NT2/D1 (cell line): ENCODE measurements around the gene POU2F3.

Experiments used
- DNase-seq: peaks from one replicate; pipeline ENCODE4 v3.0.0-alpha.2; 2011; ENCODE audit warnings: low read depth, low spot score
- H3K27me3 ChIP-seq: 2 replicates; pipeline ENCODE4 v1.6.0; 2011; ENCODE audit warnings: mild to moderate bottlenecking; ENCODE audit not compliant: insufficient read length, insufficient read depth
- H3K36me3 ChIP-seq: 2 replicates; pipeline ENCODE4 v1.6.1; 2011; ENCODE audit warnings: mild to moderate bottlenecking, low read length, mixed read lengths; ENCODE audit not compliant: insufficient read depth, insufficient read length
- H3K4me1 ChIP-seq: 2 replicates; pipeline ENCODE4 v1.5.1; 2011; ENCODE audit not compliant: insufficient read depth, insufficient read length
- H3K4me3 ChIP-seq: 2 replicates; pipeline ENCODE4 v1.5.1; 2011; ENCODE audit warnings: low read depth; ENCODE audit not compliant: insufficient read length
- H3K9ac ChIP-seq: 2 replicates; pipeline ENCODE4 v1.6.0; 2011; ENCODE audit warnings: low read depth; ENCODE audit not compliant: insufficient read length
- H3K9me3 ChIP-seq: 2 replicates; pipeline ENCODE4 v1.5.1; 2011; ENCODE audit warnings: mild to moderate bottlenecking, low read length; ENCODE audit not compliant: insufficient read depth
- SUZ12 ChIP-seq: IDR thresholded peaks from 2 replicates; pipeline ENCODE4 v1.6.1; 2011; ENCODE audit not compliant: insufficient read length, insufficient read depth; ENCODE audit errors: extremely low read depth
- YY1 ChIP-seq: IDR thresholded peaks from 2 replicates; pipeline ENCODE4 v1.6.1; 2011; ENCODE audit not compliant: insufficient read length, insufficient read depth
- ZNF274 ChIP-seq: IDR thresholded peaks from 2 replicates; pipeline ENCODE4 v1.6.1; 2011; ENCODE audit warnings: mild to moderate bottlenecking, low read depth, low read length

POU2F3 gene

GRCh38 chr11:120302001-120302805 lies 62.3 kb downstream of the POU2F3 start:
- no peaks in the 10 kb centered on the region for H3K27me3 ChIP-seq
- no peak for DNase-seq
- H3K9me3 ChIP-seq: no peaks in the 10 kb centered on the region
- no peaks in the 10 kb centered on the region for H3K36me3 ChIP-seq
- H3K9ac ChIP-seq: no peak overlapping the region
- peaks cover 21% of the 10 kb centered on the region for H3K4me1 ChIP-seq
- H3K4me3 ChIP-seq: no peak overlapping the region
- no peak for TF ChIP-seq ZNF274
- TF ChIP-seq YY1: no peak
- no peak for TF ChIP-seq SUZ12

DNA sequence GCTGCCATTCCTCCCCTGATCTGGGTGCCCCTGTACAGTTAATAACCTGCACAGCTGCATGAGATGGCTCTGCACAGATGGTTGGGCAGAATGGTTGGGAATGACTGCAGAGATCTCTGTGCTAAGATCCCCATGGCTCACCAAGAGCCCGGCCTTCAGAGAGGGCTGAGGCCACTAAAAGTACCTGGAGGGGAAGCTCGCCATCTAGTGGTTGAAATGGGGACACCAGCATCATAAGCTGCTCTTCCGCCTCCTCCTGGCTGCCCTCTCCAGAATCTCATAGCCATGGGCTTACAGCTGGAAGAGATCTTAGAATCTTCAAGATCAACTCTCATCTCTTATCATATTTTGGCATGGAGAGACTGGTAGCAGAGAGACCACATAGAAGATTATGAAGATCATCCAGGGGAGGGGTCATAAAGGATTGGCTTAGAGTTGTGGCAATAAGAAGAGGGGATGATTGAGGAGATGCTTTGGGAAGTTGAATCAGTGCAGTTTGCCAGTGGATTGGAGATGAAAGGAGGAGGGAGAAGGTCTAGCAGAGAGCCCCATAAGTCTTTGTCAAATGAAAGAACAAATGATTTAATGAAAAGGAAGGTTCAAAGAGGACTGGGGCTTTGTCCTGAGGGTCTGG lies 63.2 kb downstream of the POU2F3 start:
- no peaks in the 10 kb centered on the region for H3K9me3 ChIP-seq
- DNase-seq: peak; percentile 91
- H3K4me3 ChIP-seq: no peak overlapping the region
- H3K9ac ChIP-seq: no peak overlapping the region
- H3K4me1 ChIP-seq: peaks cover 23% of the 10 kb centered on the region
- no peaks in the 10 kb centered on the region for H3K27me3 ChIP-seq
- H3K36me3 ChIP-seq: no peaks in the 10 kb centered on the region
- TF ChIP-seq SUZ12 (no peak), ZNF274 (no peak), YY1 (no peak)

DNA sequence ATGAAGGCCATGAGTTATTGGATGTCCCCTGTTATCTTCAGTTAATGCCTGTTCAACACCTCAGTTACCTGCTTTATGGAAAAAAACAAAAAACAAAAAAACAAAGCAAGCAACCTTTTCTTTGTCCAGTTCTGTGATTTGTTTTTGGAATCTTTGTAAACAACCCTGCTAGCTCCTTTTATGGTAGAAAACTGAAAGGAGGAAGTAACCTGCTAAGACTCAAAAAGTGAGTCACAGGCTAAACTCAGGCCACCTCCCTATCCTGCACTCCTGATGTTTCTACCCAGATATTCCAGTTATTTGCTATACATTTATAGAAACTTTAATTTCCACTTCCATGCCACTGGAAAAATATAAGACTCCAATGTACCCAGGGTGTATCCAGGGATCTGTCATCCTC lies 64.6 kb downstream of the POU2F3 start:
- no peak for DNase-seq

DNA sequence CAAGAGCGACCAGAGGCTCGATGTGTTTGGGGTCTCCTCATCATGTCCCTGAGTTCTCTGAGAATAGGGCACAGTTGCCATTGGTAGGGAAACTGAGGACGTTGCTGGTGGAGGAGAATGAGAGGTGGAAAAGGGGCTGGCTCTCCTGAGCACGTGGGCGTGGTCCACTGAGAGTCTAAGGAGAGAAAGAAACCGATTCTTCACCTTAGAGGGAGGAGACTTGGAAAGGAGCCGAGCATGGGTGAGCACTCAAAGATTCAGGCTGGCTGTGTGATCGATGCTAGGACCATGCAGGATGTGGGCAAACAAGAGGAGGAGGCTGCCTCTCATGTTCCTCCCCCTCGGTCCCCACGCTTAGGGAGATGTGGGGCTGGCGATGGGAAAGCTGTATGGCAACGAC lies 65.3 kb downstream of the POU2F3 start:
- H3K36me3 ChIP-seq: no peaks in the 10 kb centered on the region
- no peaks in the 10 kb centered on the region for H3K27me3 ChIP-seq
- H3K9ac ChIP-seq: no peak overlapping the region
- TF ChIP-seq YY1 (no peak), SUZ12 (no peak), ZNF274 (no peak)
- no peak for DNase-seq
- peaks cover 18% of the 10 kb centered on the region for H3K4me1 ChIP-seq
- H3K9me3 ChIP-seq: no peaks in the 10 kb centered on the region
- H3K4me3 ChIP-seq: no peak overlapping the region

More for the DNA sequence above, 64.6 kb downstream of the POU2F3 start:
- no peaks in the 10 kb centered on the region for H3K27me3 ChIP-seq
- H3K4me1 ChIP-seq: peaks cover 20% of the 10 kb centered on the region
- no peaks in the 10 kb centered on the region for H3K9me3 ChIP-seq
- no peak overlapping the region for H3K4me3 ChIP-seq
- TF ChIP-seq SUZ12 (no peak), ZNF274 (no peak), YY1 (no peak)
- H3K9ac ChIP-seq: no peak overlapping the region
- no peaks in the 10 kb centered on the region for H3K36me3 ChIP-seq

DNA sequence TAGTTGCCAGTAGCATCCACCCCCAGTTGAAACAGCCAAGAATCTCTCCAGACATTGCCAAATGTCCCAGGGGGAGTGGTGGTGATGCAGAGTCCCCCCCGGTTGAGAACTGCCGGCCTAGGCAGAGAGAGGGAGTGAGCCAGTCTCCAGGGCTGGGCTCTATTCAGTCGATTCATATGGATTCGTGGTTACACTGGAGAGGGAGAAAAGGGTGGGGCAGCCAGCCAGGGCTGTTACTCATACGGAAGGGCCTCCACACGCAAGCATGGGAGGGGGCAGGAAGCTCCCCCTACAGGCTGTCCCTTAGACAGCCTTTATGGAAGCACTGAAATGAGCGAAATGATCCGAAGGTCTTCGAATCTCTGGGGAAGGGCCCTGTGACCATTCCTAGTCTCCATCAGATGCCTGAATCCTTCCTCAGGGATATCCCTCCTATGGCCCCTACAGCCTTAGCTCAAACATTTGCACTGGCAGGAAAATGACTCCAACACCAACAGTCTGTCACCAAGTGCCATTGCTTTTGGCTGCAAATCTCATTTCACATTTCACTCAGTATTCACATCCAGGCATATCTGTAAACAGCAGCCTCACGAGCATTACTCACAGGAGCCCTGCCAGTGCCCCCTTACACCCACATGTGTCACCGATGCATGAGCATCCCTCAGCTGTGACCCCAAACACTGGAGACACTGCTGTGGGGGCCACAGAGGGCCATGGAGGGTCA lies 66.7 kb downstream of the POU2F3 start:
- peak; percentile 78 for DNase-seq
- Histone ChIP-seq H3K9ac (no peak overlapping the region), H3K27me3 (no peaks in the 10 kb centered on the region), H3K4me3 (no peak overlapping the region), H3K9me3 (no peaks in the 10 kb centered on the region), H3K4me1 (peaks cover 18% of the 10 kb centered on the region), H3K36me3 (no peaks in the 10 kb centered on the region)
- no peak for TF ChIP-seq SUZ12
- no peak for TF ChIP-seq YY1
- TF ChIP-seq ZNF274: no peak

- TF ChIP-seq YY1 (no peak), SUZ12 (no peak), ZNF274 (no peak)
- H3K9me3 ChIP-seq: no peaks in the 10 kb centered on the region
- no peaks in the 10 kb centered on the region for H3K27me3 ChIP-seq
- peaks cover 17% of the 10 kb centered on the region for H3K4me1 ChIP-seq
- DNase-seq: no peak
- H3K4me3 ChIP-seq: no peak overlapping the region
- H3K36me3 ChIP-seq: no peaks in the 10 kb centered on the region
- no peak overlapping the region for H3K9ac ChIP-seq
Observed at GRCh38 chr11:120307476-120307875, 67.5 kb downstream of the POU2F3 start.

- H3K9ac ChIP-seq: no peak overlapping the region
- H3K27me3 ChIP-seq: no peaks in the 10 kb centered on the region
- no peak for DNase-seq
- no peaks in the 10 kb centered on the region for H3K36me3 ChIP-seq
- TF ChIP-seq SUZ12 (no peak), ZNF274 (no peak), YY1 (no peak)
- H3K4me3 ChIP-seq: no peak overlapping the region
- H3K4me1 ChIP-seq: peaks cover 13% of the 10 kb centered on the region
- no peaks in the 10 kb centered on the region for H3K9me3 ChIP-seq
Observed at GRCh38 chr11:120308081-120308480, 68.1 kb downstream of the POU2F3 start.
